Measurements from ENCODE around the gene RBMS1. TPM values are rescaled to one million over a fixed set of nuclear protein-coding genes. Genes with fewer than 3 reads are reported as not detected.

RBMS1 gene
- total and polyA plus RNA-seq, 4 donors = 49.5 to 215 (median 76.3) TPM

GRCh38 chr2:160467086-160467485 is 26.5 kb downstream of the RBMS1 start:
- TF ChIP-seq CTCF (IDR thresholded peaks at IDR 0.05; ENCODE audit: control extremely low read depth, extremely low read depth) = no peak
- Histone ChIP-seq H3K36me3 (ENCODE audit: control insufficient read depth in 4 of 4, insufficient read depth in 4 of 4, low read length in 4 of 4) (no peaks in the 10 kb centered on the region), H3K9ac (ENCODE audit: insufficient read depth in 1 of 2, low read length in 2 of 2) (no peak overlapping the region), H3K4me3 (no peak overlapping the region), H3K4me1 (ENCODE audit: control insufficient read depth in 5 of 5, insufficient read depth in 5 of 5, low read length in 5 of 5) (peaks cover 3 to 53% (median 19%) of the 10 kb centered on the region in 5 donors), H3K9me3 (ENCODE audit: control insufficient read depth in 4 of 4, insufficient read depth in 3 of 4, low read length in 3 of 4) (no peaks in the 10 kb centered on the region), H3K27ac (ENCODE audit: low read depth in 1 of 2, low read length in 1 of 2) (no peak overlapping the region), H3K27me3 (ENCODE audit: control insufficient read depth in 3 of 3, insufficient read depth in 3 of 3, low read length in 2 of 3) (no peaks in the 10 kb centered on the region)
- ATAC-seq (ENCODE audit: insufficient read depth, low FRiP score) (no peak), DNase-seq (no peak)
- 90 to 93% methylated on average over 6 of the region's 6 CpGs for WGBS, 2 donors

- Histone ChIP-seq H3K9ac (ENCODE audit: insufficient read depth in 1 of 2, low read length in 2 of 2) (no peak overlapping the region), H3K27me3 (ENCODE audit: control insufficient read depth in 3 of 3, insufficient read depth in 3 of 3, low read length in 2 of 3) (no peaks in the 10 kb centered on the region), H3K27ac (ENCODE audit: low read depth in 1 of 2, low read length in 1 of 2) (peak overlapping the region in 1 of 2 donors; percentile 41), H3K9me3 (ENCODE audit: control insufficient read depth in 4 of 4, insufficient read depth in 3 of 4, low read length in 3 of 4) (no peaks in the 10 kb centered on the region), H3K4me1 (ENCODE audit: control insufficient read depth in 5 of 5, insufficient read depth in 5 of 5, low read length in 5 of 5) (peaks cover 6 to 39% (median 11%) of the 10 kb centered on the region in 5 donors), H3K36me3 (ENCODE audit: control insufficient read depth in 4 of 4, insufficient read depth in 4 of 4, low read length in 4 of 4) (no peaks in the 10 kb centered on the region), H3K4me3 (no peak overlapping the region)
- no peak for DNase-seq
- no peak for TF ChIP-seq CTCF (IDR thresholded peaks at IDR 0.05; ENCODE audit: control extremely low read depth, extremely low read depth)
- 92 to 93% methylated on average over 3 of the region's 3 CpGs for WGBS, 2 donors
- no peak for ATAC-seq (ENCODE audit: insufficient read depth, low FRiP score)
Observed at GRCh38 chr2:160465406-160465805, 28.2 kb downstream of the RBMS1 start.

GRCh38 chr2:160465002-160465401 is 28.6 kb downstream of the RBMS1 start:
- Histone ChIP-seq H3K27me3 (ENCODE audit: control insufficient read depth in 3 of 3, insufficient read depth in 3 of 3, low read length in 2 of 3) (no peaks in the 10 kb centered on the region), H3K27ac (ENCODE audit: low read depth in 1 of 2, low read length in 1 of 2) (no peak overlapping the region), H3K4me3 (no peak overlapping the region), H3K9me3 (ENCODE audit: control insufficient read depth in 4 of 4, insufficient read depth in 3 of 4, low read length in 3 of 4) (no peaks in the 10 kb centered on the region), H3K36me3 (ENCODE audit: control insufficient read depth in 4 of 4, insufficient read depth in 4 of 4, low read length in 4 of 4) (no peaks in the 10 kb centered on the region), H3K9ac (ENCODE audit: insufficient read depth in 1 of 2, low read length in 2 of 2) (no peak overlapping the region), H3K4me1 (ENCODE audit: control insufficient read depth in 5 of 5, insufficient read depth in 5 of 5, low read length in 5 of 5) (peaks cover 6 to 38% (median 11%) of the 10 kb centered on the region in 5 donors)
- 63 to 82% methylated on average over 2 of the region's 2 CpGs for WGBS, 2 donors
- DNase-seq (no peak), ATAC-seq (ENCODE audit: insufficient read depth, low FRiP score) (no peak)
- no peak for TF ChIP-seq CTCF (IDR thresholded peaks at IDR 0.05; ENCODE audit: control extremely low read depth, extremely low read depth)

- 80 to 85% methylated on average over 2 of the region's 2 CpGs for WGBS, 2 donors
- no peak overlapping the region for H3K27ac ChIP-seq (ENCODE audit: low read depth in 1 of 2, low read length in 1 of 2)
- no peak for DNase-seq
- peaks cover 0 to 34% (median 6%) of the 10 kb centered on the region in 5 donors for H3K4me1 ChIP-seq (ENCODE audit: control insufficient read depth in 5 of 5, insufficient read depth in 5 of 5, low read length in 5 of 5)
- H3K36me3 ChIP-seq (ENCODE audit: control insufficient read depth in 4 of 4, insufficient read depth in 4 of 4, low read length in 4 of 4) = no peaks in the 10 kb centered on the region
- H3K9me3 ChIP-seq (ENCODE audit: control insufficient read depth in 4 of 4, insufficient read depth in 3 of 4, low read length in 3 of 4) = no peaks in the 10 kb centered on the region
- H3K27me3 ChIP-seq (ENCODE audit: control insufficient read depth in 3 of 3, insufficient read depth in 3 of 3, low read length in 2 of 3) = no peaks in the 10 kb centered on the region
- ATAC-seq (ENCODE audit: insufficient read depth, low FRiP score) = no peak
- no peak overlapping the region for H3K9ac ChIP-seq (ENCODE audit: insufficient read depth in 1 of 2, low read length in 2 of 2)
- no peak overlapping the region for H3K4me3 ChIP-seq
- no peak for TF ChIP-seq CTCF (IDR thresholded peaks at IDR 0.05; ENCODE audit: control extremely low read depth, extremely low read depth)
Observed at GRCh38 chr2:160464017-160464416, 29.6 kb downstream of the RBMS1 start.

Measured in lung (tissue), 12 donors.